Measurements from ENCODE around the gene EPHA10.

EPHA10 gene

DNA sequence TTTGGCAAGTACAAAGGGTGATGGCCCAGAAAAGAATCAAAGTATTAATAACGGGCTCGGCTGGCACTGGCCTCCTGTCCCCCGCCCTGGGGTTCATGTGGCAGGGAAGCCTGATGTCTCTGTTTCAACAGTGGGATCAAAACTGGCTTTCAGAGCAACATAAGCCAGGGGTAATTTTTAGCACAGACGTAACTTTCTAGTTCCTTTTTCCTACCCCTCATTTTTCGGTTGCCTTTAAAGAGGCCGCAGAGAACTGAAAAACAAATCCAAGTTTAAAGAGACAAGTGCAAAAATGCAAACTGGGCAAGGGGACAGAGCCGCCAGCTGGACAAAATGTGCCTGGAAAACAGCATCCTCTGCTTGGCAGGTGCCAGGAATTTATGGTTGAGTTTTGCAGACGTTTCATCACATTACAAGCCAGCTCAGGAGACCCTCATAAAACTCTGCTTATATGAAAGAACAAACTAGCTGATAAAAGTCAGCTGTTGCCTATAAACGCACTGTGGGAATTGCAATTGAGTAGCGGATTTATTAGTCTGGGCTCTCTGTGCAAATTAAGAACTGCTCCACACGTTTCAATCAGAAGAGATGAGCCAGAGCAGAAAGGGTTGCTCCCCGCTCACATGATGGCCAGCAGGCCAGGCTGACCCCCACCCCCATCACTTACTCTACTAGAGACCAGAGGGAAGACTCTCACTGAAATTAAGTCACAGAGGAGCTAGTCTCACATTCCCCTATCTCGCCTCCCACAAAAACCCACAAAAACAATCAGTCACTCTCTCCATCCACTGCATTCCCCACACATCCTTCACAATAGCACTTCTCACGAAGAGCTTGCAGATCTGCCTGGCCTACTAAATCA is 88.4 kb downstream of the EPHA10 start:
- no peak for DNase-seq (ENCODE audit: low spot score)

DNA sequence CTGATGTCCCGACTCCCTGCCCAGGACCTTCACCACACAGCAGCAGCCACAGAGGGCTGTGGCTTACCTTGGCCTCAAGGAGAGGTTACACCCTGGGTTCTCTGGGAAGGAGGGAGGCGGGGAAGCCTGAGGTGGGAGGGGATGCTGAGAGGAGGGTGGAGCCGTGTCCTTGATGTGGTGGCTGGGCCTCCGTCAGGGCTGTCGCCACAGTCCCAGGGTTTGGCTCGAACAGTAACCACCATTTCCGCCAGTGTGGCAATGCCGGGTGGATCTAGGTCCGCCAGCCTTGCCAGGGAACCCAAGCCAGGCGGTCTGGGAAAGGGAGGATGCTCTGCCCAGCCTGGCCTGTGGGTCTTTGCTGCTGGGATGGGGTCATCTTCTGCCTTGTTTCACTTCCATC is 91.0 kb downstream of the EPHA10 start:
- no peak for DNase-seq (ENCODE audit: low spot score)

DNA sequence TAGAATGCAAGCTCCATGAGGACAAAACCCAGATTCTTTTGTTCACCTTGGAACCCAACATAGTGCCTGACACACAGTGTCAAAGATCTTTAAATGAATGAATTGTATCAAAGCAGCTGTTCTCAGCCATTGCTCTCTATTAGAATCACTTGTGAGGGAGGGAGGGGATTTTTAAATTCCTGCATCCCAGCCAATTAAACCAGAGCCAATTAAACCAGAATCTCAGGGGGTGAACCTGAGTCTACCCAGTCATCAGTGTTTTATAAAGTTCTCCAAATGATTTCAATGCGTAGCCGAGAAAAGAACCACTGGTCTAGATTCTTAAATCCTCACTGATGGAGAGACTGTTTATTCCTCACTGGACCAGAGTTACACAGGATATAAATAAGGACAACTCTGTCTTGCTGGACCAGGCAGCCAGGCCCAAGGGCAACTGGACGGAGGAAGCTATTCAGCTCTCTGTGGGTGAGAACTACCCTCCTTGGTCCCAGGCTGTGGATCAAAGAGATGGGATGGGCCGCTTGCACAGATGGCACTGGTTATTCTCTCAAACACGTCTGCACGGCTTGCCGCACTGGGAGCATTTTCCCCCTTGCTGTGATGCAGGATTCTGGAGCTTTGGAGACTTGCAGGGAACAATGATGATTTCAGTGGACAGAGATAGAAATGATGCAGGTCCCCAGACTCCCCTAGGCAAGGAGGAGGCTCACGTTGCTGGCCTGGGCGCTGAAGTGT is 92.6 kb downstream of the EPHA10 start:
- no peak for DNase-seq (ENCODE audit: low spot score)

DNA sequence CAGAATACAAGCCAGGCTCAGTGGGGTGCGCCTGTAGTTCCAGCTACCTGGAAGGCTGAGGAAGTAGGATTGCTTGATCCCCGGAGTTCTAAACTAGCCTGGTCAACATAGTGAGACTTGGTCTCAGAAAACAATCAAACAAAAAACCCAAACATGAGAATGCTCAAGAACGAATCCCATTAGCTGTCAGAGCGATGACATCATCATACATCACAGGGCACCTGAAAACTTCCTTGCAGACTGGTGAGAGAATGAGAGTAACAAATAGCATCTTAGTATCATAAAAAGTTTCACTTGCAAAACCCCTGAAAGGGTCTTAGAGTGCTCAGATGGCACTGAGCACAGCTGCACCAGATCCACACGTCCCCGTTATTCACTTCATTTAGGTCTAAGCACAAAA is 93.7 kb downstream of the EPHA10 start:
- no peak for DNase-seq (ENCODE audit: low spot score)

DNA sequence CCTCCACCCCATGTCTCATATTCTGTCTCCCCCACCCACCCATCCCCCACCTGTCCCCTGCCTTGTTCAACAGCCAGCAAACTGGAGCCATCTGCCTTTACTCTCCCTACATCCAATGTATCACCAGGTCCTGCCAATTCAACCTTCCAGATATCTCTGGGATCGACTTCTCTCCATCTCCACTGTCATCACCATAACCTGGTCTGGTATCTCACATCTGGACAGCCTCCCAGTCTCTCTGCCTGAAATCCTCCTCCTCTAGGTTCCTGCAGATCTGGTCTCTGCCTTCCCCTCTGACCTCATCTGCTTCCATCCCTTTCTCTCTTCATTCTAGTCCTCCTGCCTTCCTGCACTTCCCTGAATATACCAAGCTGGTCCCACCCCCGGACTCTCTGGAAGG is 94.8 kb downstream of the EPHA10 start:
- DNase-seq (ENCODE audit: low spot score): no peak

DNA sequence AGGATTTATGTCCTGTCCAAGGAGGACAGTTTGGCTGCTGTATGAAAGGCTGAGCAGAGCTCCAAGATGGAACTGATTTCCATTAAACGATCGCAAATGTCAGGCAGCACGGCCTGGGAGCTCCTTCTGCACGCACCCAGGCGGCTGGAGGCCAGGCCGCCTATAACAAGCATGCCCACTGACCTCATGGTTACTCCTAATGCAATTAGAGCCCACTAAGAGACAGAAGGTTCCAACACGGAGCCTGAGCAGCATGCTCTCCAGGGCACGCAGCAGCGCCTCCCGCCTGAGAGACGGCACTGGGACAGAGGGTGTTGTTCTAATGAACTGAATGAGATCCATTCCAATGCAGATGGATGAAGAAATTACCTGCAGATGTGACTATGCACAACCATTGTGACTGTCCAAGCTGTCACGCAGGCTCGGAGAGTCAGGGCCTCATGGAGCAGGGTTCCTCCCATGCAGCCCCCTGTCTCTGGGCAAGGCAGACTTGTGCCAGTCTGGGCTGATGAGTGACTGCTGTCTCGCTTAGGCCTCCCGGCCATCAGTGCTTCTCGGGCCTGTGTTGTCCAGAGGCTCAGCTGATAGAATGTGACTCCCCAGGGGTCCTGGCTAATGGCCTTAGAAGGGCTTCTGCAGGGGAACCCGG is 97.8 kb downstream of the EPHA10 start:
- no peak for DNase-seq (ENCODE audit: low spot score)

DNA sequence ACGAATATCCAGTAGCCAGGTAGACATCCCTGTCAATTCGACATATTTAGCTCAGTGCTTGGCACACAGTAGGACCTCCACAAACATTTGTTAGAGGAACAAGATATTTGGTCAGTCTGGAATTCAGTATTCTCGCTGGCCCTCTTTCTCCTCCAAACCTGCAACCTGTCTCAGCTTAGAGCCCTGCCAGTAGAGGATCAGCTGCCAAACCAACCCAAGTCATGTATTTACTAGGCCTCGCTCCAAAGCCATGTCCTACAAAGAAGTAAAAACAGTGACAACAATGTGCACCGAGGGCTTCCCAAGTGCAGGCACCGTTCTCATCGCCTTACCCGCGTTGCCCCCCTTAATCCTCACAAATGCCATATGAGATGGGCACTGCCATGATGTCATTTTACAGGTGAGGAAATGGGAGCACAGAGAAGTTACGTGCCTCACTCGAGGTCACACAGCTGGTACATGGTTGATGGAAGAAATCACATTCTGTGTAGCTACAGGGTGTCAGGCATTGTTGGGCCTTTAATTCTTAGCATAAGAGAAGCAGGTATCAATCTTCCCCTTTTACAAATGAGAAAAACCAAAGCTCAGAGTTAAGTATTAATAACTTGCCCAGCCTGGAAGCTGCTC is 98.6 kb downstream of the EPHA10 start:
- DNase-seq (ENCODE audit: low spot score): no peak

Measured in LoVo (cell line).